Upper lobe of left lung (tissue), 6 donors: Measurements from ENCODE around the gene CASQ2. TPM values are rescaled to one million over a fixed set of nuclear protein-coding genes. Genes with fewer than 3 reads are reported as not detected.

Experiments used
- ATAC-seq, 2 donors: fragments of 200-7000 bp; cut with Tn5 transposase; one replicate each; pipeline ENCODE4 v1.9.1; 2022; ENCODE audit warnings: mild to moderate bottlenecking in 2 of 2, moderate library complexity in 2 of 2; ENCODE audit not compliant: low FRiP score in 2 of 2
- DNase-seq, 2 donors: peaks; one replicate each; pipeline ENCODE4 v3.0.0-alpha.2; 2019 to 2020
- H3K27ac ChIP-seq, 4 donors: fragments of 200-600 bp; sonication (generic); one replicate each; pipeline ENCODE4 v1.5.1; 2016 to 2019
- H3K27me3 ChIP-seq, 4 donors: fragments of 200-600 bp; sonication (generic); one replicate each; pipeline ENCODE4 v1.5.1; 2017 to 2019
- H3K36me3 ChIP-seq, 4 donors: fragments of 200-600 bp; sonication (generic); one replicate each; pipeline ENCODE4 v1.5.1; 2016 to 2019
- H3K4me1 ChIP-seq, 4 donors: fragments of 200-600 bp; sonication (generic); one replicate each; pipeline ENCODE4 v1.5.1; 2018 to 2019
- H3K4me3 ChIP-seq, 4 donors: fragments of 200-600 bp; sonication (generic); one replicate each; pipeline ENCODE4 v1.5.1; 2017 to 2019; ENCODE audit warnings: mild to moderate bottlenecking in 2 of 4, moderate library complexity in 1 of 4
- H3K9me3 ChIP-seq, 4 donors: fragments of 200-600 bp; sonication (generic); one replicate each; pipeline ENCODE4 v1.5.1; 2018 to 2019
- CTCF ChIP-seq, 6 experiments: fragments of 450-650 bp in 4 of 6; fragments of 200-600 bp in 2 of 6; sonication (generic) in 2 of 6; IDR thresholded peaks; one replicate each; pipeline ENCODE4 v1.5.1; 2016 to 2019; ENCODE audit warnings: antibody characterized with exemption in 6 of 6
- EP300 ChIP-seq, 4 donors: sonication (generic); formaldehyde crosslinking; IDR thresholded peaks; one replicate each; pipeline ENCODE4 v1.5.1; 2017; ENCODE audit warnings: antibody characterized with exemption in 4 of 4, control low read depth in 2 of 4
- POLR2A ChIP-seq, 4 donors: fragments of 450-650 bp; IDR thresholded peaks; one replicate each; pipeline ENCODE4 v1.5.1; 2016 to 2017; ENCODE audit warnings: antibody characterized with exemption in 4 of 4, mild to moderate bottlenecking in 2 of 4
- POLR2AphosphoS5 ChIP-seq, 2 donors: sonication (generic); formaldehyde crosslinking; IDR thresholded peaks; one replicate each; pipeline ENCODE4 v1.5.1; 2017; ENCODE audit warnings: antibody characterized with exemption in 2 of 2
- WGBS, 2 donors: methylation state at CpG; one replicate each; pipeline ENCODE4 v1.1.5; 2017 to 2018; 5-methylcytosine and 5-hydroxymethylcytosine counted together
- total RNA-seq, 6 donors: library from RNA; depleted of rRNA in 4 of 6; stranded (reverse); fragments of >200 nt in 4 of 6; gene quantifications; one replicate each; pipeline versions ENCODE4 v1.1.0 to v1.2.1, GENCODE V29; 2016 to 2021
- donor health status: DM: no; HTN: no; CAD: no; lungs with moderate emphysema.
- donor health status: DM: no; HTN: yes; CAD: no; lungs with severe emphysema.

CASQ2 gene
- total RNA-seq, 6 donors from 2014 or later = under 0.01 to 1.9 (median 0.99) TPM

DNA sequence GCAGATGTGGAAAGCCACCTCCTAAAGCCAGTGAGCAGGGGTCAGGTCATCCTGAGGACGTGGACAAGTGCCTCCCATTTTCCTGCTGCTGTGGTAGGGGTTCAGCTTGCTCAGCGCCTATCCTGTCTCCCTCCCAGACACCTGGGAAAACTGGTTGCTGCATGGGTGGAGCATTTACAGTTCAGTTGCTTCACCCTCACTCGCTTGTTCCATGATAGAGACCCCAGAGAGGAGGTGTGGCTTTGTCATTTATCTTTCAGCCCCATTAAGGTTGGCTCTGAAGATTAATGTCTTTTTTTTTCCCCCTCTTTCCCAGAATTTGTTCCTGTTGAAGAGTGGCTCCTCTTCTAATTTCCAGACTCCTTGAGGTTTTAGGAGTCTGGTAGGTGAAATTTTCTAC lies 117.6 kb downstream of the CASQ2 start:
- ATAC-seq = no peak

More for the DNA sequence above, 117.6 kb downstream of the CASQ2 start:
- H3K4me1 ChIP-seq = peaks cover 4 to 25% (median 6%) of the 10 kb centered on the region in 4 donors
- TF ChIP-seq POLR2A (IDR thresholded peaks at IDR 0.05) (no peak), POLR2AphosphoS5 (IDR thresholded peaks at IDR 0.05) (no peak), EP300 (IDR thresholded peaks at IDR 0.05) (no peak), CTCF (IDR thresholded peaks at IDR 0.05) (no peak)
- DNase-seq = no peak
- no peak overlapping the region for H3K4me3 ChIP-seq
- H3K27ac ChIP-seq = no peak overlapping the region
- no peaks in the 10 kb centered on the region for H3K27me3 ChIP-seq
- H3K9me3 ChIP-seq = no peaks in the 10 kb centered on the region
- peaks cover 0 to 3% (median 0%) of the 10 kb centered on the region in 4 donors for H3K36me3 ChIP-seq
- 82 to 88% methylated on average over 3 of the region's 3 CpGs for WGBS, 2 donors

Other genes starting within 250 kb of the CASQ2 start
- gene VANGL1, start 126.7 kb downstream of the CASQ2 start, total RNA-seq = 10 to 100 TPM in 1 of 6 donors, 1 to 10 TPM in 5; 3.1 to 11.4 (median 7.0) TPM
- 1 to 10 TPM in 1 of 6 donors, under 1 TPM in 3, not detected in 2; 0.30 to 1.3 (median 0.41) TPM for gene NHLH2, start 72.4 kb upstream of the CASQ2 start, total RNA-seq
- gene SLC22A15, start 207.8 kb upstream of the CASQ2 start, total RNA-seq = 10 to 100 TPM; 12.5 to 52.4 (median 27.1) TPM